D341Med (cell line): ENCODE results near the gene SLC48A1.
A peak's percentile ranks its signal among the peaks of the same experiment; 100 is the strongest.

Source experiments
- DNase-seq: peaks from one replicate; pipeline ENCODE4 v3.0.0; 2012; ENCODE audit warnings: low spot score

Gene SLC48A1

DNA sequence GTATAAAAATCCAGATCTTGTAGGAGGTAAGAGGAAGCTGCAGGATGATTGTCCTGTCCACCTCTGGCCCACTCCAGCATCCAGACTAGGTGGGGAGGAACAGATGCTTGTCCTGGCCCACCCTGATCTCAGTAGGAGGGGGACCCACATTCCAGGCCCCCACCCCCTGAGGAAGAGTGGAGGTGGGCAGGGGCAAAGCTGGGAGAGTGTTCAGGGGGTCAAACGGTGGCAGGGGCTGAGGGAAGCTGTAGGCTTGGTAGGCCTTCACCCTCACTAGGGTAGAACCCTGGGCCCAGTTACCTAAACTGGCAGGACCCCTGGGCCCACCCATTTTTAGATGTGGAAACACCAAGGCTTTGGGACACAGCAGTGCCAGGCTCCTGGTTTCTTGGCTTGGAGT, 4.1 kb downstream of the SLC48A1 start:
- no peak for DNase-seq

DNA sequence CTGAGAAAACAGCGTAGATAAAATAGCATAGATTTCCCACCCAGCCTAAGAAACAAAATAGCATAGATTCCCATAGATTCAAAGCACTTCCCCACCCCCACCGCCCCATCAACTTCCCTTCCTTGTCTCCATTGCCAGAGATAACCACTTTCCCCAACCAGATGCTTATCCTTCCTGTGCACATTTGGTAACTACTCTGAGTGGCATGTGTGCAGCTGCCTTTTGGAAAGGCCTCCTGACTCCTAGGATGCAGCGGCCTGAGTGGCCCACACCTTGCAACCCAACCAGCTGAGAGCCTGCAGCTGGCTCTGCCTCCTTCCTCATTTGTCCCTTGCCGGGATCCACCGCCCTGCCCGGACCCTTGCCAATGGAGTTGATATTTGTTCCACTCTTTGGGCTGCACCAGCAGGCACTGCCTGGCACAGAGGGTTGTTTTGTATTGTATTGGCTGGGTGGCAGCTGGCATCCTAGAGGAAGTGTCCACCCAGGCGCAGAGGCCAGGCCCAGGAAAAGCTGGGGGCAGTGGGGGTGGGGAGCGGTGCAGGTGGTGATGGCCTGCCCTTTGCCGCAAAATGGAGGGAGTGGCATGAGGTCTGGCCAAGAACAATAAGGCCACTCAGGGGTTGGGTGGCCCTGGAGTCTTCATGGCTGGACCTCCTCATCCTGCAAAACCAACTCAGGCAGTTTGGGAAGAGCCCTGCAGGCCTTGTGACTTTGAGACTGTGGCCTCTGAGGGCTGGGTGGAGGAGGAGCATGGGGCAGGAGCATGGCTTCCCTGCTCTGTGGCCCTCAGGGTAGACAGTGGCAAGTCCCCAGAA, 4.9 kb downstream of the SLC48A1 start:
- no peak for DNase-seq

DNA sequence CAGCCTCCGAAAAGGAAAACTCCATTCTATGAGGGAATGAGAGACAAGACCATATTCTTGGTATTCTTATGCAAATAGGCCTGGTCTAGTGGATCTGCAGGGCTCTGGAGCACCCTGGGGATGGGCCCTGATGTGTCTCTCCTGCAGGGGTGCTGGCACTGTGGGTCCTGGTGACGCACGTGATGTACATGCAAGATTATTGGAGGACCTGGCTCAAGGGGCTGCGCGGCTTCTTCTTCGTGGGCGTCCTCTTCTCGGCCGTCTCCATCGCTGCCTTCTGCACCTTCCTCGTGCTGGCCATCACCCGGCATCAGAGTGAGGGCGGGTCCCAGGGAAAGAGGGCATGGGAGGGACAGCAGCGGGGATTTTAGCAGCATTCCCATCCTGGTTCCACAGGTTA, 5.8 kb downstream of the SLC48A1 start:
- DNase-seq, result no peak

DNA sequence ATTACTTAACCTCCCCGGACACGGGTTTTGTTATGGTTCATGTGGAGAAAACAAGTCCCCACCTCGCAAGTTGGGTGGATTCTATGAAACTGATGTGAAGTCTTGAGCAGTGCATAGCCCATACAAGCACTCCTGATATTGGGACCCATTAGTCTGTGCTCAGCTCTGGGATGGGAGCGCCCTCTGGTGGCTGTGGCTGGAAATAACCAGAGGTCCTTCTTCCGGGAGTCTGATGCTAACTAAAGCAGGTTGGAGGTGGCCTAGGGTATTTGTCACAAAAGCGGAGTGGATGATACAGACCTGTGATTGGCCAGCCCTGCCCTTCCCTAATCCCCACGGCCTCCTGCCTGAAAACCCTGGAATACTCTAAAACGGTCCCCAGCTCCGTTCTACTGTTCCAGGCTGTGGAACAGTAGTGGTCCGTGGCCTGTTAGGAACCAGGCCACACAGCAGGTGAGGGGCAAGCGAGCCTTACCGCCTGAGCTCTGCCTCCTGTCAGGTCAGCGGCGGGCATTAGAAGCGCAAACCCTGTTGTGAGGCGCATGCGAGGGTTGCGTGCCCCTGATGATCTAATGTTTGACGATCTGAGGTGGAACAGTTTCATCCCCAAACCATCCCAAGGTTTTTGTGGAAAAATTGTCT, 6.4 kb downstream of the SLC48A1 start:
- DNase-seq, result peak; percentile 84

DNA sequence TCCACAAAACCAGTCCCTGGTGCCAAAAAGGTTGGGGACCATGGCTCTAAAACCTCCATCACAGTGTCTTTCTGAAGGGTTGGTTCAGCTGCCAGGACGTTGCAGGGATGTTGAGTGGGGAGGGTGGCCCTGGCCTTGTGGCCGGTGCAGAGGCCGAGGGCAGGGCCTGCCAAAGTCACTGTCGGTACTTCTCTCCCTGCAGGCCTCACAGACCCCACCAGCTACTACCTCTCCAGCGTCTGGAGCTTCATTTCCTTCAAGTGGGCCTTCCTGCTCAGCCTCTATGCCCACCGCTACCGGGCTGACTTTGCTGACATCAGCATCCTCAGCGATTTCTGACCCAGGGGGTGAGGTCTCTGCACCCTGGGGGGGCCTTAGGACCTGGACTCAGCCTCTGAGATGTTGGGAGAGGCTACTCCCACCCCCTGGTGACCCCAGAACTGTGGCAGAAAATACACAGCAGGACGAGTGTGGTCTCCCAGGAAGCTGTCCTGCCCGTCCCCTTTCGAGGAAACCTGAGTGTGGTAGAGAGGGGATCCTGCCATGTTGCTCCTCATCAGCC, 7.0 kb downstream of the SLC48A1 start:
- DNase-seq, result no peak

DNA sequence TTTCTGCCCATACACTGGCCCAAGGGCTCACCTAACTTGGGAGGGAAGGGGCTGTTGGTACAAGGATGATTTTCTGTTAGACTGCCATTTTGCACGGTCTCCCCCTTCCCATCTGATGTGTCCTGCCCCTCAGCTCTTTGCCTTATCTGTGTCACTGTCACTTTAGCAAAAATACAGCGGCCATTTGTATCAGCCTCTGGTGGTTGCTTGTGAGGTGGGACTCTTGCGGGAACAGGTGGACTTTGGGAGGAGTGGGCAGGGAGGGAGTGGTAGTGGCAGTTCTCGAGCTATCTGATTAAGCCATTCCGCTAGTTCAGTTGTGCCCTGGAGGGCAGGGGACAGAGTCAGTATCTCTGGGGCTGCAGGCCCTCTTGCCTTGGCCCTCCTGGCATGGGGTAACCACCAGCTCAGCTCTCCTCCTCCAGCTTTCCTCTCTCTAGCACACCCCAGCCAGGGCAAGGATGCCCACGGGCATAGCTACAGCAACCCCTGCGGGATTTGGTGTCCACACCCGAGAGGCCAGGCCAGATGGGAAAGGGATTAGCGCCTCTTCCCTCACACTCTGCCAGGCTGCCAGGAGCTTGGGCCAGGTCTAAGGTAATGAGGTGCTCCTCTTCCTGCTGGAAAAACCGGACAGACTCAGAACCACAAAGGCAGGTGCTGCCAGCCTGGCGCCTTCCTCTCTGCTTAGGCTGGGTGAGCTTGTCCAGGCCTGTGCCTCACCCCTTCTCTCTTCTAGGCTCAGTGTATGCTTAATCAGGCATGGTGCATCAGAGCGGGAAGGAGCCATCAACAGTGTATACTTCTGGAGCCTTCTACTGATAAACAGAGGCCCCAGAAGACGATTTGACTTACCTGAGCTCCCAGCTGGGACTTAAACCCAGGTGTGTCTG, 8.7 kb downstream of the SLC48A1 start:
- DNase-seq, result peak; percentile 60

DNA sequence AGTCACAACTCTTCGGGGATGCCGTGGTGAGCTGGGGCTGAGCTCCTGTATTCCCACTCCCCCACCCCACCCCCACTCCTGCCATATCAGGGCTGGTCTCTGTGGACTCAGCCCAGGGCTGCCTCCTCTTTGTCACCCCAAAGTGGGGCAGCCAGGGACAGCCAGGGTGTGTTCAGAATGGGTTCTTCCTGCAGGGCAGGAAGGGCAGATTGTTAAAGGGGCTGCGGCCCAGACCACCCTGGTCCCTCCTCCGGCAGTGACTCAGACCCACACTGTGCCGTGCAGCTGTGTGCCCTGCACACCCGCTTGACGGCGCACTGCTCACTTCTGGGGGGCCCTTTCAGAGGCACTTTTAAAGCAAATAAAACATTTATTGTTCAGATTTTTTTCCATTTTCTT, 9.3 kb downstream of the SLC48A1 start:
- DNase-seq, result no peak

DNA sequence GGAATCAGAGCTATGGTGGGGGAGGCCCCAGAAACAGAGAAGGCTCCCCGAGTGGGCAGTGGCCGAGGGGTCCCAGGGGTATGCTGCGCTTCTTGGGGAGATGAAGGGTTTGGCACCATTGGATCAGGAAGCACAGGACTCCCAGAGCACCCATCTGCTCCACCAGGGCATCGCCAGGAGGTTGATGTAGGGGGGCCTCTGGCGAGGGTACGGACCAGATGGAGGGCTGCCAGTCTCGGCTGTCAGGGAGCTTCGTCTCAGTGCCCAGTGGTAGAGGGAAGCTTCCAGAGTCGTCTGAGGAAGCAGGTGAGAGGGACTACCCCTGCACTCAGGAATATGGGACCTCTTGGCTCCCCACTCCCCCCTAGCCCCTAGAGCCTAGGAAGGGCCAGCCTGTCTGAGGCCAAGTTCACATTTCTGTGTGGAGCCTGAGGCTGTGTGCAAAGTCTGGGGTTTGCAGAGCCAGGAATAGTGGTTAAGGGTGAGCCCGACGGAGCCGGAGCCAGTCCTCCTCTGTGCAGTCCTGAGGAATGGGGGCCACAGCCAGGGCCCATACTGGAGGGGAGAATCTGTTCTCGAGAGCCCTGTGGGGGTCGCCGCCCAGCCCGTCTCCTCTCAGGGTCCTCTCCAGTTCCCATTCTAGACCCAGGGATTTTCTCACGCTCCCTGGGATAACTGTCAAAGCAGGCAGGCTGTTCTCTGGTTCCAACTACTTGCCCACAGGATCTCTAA, 10.2 kb downstream of the SLC48A1 start:
- DNase-seq, result no peak

DNA sequence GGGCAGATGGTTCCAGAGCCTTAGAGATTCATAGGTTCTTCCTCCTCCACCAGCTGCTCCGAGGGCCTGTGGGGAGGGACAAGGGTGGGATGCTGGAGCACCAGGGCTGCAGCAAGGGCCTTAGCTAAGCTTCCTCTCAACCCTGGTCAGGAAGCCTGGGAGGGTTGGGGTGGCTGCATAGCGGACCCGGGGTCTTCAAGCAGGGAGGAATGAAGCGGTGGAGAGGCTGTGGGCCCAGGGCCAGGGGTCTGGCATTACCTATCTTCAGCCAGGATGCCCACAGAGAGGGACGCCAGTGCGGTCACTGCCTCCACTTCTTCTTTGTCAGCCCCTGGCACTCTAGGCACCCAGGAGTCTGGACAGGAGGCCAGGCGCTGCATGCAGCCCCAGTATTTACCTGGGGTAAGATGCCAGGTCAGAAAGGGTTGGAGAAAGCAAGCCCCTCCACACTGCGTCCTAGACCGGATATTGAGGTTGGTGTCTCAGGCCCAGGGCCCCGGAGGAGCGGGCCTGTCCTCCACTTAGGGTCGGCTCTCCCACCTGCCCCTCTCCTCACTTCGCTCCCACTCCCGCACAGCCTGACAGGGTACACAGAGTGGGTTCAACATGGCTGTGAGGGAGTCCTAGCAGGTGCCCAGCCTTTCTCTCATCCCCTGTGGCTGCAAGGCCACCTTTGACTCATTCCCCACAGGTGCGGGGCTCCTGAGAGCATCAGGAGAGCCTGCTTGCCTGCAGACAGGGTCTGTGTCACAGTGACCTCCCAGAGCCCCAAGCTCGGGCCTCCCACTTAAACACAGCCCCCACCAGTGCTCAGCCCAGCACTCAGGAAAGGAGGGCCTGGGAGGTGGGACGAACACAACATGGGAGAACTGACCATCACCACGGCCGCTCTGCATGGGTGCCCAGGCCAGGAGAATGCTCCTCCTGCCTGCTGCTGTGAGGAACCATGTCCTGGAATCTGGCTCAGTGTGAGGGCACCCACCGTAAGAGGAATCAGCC, 11.1 kb downstream of the SLC48A1 start:
- no peak for DNase-seq

DNA sequence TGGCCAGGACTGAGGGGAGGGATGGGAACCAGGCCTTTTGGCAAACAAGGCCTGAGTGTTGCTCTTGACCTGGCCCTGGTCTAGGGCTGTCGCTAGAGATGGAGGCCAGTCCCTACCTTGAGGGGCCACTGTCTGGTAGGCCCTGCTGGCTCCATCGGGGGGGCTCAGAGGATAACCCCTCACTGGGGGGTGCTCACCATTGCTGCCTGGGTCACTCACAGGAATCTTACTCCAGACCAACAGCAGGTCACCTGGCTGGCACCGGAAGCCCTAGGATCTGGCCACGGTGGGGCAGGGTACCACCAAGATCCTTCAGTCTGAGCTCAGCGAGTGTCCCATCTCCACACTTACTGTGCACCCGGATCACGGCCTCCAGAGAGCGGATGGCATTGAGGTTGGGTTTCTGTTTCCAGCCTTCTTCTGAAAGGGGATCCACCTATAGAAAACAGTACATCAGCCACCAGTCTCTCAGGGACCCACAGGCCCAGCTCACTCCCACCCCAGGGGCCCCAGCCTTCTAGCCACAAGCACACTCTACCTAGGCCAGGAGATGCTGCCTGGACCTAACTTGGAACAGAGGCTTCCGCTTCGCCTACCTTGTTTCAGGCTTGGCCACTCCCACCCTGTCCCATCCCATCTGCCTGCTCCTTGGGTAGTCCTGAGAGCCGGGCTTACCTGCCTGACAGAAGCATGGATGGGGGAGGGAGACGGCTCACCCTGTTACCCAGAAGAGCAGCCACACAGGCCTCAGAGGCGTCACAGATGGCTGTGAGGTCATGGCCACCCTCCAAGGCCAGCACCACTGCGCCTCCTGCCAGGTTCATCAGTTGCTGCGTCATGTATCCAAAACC, 12.2 kb downstream of the SLC48A1 start:
- no peak for DNase-seq

DNA sequence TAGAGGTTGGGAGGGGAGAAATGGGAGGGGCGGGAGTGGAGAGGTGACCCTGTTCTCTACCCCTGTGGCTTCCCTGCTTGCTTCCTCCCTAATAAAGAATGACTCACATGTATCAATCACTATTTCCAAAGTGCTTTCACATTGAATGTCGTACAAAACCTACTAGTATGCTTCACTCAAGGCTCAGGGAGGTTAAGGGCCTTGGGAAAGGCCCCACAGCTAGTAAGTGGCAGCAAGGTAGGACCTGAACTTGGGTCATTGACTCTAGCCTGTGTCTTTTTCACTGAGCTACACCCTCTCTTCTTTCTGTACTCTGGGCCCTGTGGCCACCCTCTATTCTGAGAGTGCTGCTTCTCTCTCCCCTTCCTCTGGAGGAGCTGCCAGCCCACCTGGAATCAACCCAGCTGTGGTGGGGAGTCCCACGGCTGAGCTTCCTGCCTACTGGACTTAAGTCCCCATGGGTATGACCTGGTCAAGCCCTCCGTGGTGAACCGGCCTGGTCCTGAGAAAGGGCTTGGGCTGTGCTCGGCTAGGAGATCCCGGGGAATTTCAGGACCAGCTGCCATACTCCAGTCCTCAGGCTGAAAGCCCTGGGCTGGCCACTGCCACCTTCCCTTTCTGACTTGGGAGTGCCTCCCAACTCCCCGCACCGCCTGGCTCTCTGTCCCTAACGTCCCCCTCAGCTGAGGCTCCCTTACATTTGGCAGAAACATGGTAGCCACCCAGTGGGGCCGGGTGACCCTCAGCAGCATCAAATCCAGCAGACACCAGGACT, 13.0 kb downstream of the SLC48A1 start:
- DNase-seq, result no peak

DNA sequence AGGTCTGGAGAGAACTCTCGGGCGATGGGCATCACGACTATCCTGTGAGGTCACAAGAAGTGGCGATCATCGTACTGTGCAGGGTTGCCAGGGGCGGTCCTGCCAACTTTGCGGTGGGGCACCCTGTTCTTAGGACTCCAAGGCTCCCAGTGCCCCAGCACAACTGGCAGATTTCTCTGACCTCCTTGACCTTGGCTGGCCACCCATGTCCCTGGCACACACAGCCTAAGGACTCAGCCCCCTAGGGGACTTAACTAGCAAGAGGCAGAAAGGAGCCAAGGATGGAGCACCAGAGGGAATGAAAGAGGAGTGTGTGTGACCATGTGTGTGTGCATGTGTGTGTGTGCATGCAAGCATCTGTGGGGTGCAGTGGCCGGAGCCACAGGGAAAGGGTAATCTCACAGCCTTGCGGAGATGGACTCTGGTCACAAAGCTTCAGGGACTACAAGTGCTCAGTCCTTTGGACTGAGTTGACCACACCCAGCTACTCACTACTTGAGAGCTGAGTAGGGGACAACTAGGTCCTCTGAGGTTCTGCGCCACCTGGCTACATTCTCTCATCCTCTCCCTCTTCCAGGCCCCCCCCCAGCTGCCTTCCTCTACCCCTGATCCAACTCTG, 13.7 kb downstream of the SLC48A1 start:
- DNase-seq, result no peak

DNA sequence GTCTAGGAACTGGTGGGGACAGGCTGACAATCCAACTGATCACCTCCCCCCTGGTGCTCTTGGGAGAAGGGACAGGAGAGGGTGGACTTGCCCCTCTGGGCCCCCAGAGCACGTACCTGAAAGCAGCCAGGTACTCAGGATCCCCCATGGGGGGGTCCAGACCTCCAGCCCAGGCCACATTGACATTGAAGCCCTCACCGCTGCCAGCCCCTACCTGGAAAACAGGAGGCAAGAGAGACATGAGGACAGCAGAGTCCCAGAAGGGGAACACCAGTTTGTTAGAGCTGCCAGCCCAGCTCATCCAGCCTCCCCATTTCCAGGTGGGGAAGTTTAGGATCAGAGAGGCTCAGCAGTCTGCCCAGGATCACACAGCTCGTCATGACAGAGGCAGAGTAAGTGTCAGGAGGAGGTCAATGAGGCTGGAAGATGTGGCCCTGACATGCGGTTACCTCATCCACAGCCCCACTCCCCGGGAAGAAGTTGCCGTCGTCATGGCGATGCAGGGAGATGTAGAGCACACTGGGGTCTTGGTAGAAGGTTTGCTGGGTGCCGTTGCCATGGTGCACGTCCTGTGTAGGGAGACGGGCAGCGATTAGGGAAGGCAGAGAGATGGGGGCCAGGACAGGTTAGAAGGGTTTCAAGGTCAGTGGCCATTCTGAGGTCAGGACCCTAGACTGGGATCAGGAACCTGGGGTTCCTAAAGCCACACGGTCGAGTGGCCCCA, 14.7 kb downstream of the SLC48A1 start:
- no peak for DNase-seq

DNA sequence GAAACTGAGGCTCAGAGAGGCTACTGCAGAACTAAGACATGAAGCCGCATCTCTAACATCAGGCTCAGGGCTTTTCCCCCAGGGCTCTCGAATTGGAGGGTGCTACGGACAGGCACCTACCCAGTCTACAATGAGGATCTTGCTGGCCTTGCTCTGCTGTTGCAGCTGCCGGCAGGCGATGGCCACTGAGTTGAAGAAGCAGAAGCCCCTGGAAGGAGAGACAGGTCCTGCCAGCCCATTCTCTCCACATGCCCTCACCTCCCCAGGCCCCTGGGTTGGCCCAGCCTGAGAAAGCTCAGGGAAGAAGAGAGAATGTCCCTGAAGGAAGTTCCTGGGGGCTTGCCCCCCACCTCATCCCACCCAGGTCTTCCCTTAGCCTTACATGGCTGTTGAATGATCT, 16.1 kb downstream of the SLC48A1 start:
- no peak for DNase-seq

DNA sequence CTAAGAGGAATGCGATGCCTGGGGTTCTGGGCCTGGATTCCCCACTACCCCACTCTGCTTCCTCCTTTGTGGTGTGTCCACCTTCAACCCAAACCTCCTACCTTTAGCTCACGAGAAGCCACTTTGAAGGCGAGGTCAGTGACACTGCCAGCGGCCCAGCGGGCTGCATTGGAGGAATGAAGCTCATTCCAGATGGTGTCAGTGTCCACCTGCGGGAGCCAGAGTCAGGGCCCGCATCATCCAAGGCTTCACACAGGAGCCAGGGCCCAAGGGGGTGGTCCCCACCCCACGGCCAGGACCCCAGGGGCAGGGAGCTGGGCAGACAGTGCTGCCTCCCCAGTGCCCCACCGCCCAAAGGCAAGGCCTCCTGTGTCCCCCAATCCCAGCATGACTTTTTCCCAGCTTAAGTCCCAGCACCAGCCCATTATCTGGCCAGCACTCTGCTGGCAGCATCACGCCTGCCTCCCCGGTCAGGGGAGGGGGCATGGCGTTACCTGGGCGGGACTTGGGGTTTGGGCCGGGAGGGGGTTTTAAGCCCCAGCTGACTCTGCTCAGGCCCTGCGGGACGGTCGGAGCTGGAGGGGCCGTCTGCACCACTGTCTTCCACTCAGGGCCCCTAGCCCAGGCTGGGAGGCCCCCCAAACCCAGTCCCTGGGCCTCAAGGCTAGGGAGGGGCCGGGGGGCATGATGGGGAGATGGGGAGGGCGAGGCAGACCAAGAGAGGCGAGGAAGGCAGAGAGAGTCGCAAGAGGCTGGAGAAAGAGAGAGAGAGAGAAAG, 16.9 kb downstream of the SLC48A1 start:
- DNase-seq, result no peak

DNA sequence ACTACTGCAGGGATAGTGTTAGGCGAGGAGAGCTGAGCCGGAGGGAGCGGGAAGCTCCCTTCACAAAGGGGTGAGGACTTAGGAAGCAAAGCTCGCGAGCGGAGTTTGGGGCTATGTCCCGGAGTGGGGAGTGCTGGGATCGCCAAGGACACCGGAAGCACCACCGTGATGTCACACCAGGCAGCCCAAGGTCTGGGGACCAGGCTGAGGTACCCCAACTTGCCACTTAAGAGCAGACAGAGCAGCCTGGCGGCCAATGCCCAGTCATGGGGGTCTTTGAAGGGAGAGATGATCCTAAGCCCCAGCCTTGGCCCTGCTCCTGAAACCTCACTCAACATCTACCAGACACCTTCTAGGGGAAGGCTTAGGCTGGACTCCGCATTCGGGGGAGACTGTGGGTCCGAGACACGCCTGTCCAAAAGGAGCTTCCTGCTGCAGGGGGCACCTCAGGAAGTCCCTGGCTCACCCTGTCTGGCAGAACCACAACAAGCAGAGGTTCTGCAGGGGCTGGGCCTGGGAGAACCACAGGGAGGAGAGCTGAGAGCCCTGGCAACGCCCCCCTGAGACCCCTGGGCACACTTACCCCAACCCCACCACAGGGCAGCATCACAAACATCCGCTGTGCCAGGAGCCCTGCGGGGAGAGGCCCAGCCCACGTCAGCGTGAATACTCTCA, 17.8 kb downstream of the SLC48A1 start:
- DNase-seq, result no peak
